Endothelial cell of umbilical vein (primary cell): ENCODE results near the gene VCPKMT. TPM values are rescaled to one million over a fixed set of nuclear protein-coding genes. Genes with fewer than 3 reads are reported as not detected.

Source experiments
- BruUV-seq: library from RNA; stranded (reverse); fragments of 400-500 nt; replicated peaks from 2 replicates; lab custom pipeline; 2021; lab: Mats Ljungman, UMichigan
- CTCF ChIA-PET: fragments of 300-600, 350-600 bp; sonication (Branson Sonifier 250); formaldehyde crosslinking; loops from one replicate; lab custom pipeline; 2021; ENCODE audit warnings: antibody characterized with exemption, inconsistent platforms; lab: Charles Lee
- POLR2A ChIA-PET: fragments of 300-600, 350-600 bp; sonication (Branson Sonifier 250); formaldehyde crosslinking; loops from one replicate; lab custom pipeline; 2021; ENCODE audit warnings: antibody characterized with exemption, inconsistent platforms; lab: Charles Lee
- DNase-seq: peaks from one replicate; pipeline ENCODE4 v3.0.0-alpha.2; 2011; ENCODE audit warnings: low read depth, low spot score
- FAIRE-seq: peaks from 2 replicates; lab custom pipeline; 2011; peaks lifted over from hg19 to GRCh38; lab: Jason Lieb, UNC
- H2AFZ ChIP-seq: 2 replicates; pipeline ENCODE4 v1.6.0; 2012; ENCODE audit warnings: low read depth, low read length, control low read depth, inconsistent platforms
- H3K27ac ChIP-seq: 2 replicates; pipeline ENCODE4 v1.5.1; 2011; ENCODE audit warnings: low read depth, mild to moderate bottlenecking, control low read depth, low read length, moderate library complexity; ENCODE audit not compliant: insufficient read depth
- H3K27me3 ChIP-seq, 2 experiments: 2 replicates each; pipeline versions ENCODE4 v1.6.0 to v1.6.1; 2011; ENCODE audit warnings: low read length in 2 of 2, mixed read lengths in 1 of 2; ENCODE audit not compliant: control insufficient read depth in 2 of 2, insufficient read depth in 2 of 2
- H3K36me3 ChIP-seq, 2 experiments: 2 replicates in 1 of 2; 3 replicates in 1 of 2; pipeline ENCODE4 v1.5.1; 2011; ENCODE audit warnings: low read length in 2 of 2, mild to moderate bottlenecking in 1 of 2, moderate library complexity in 1 of 2; ENCODE audit not compliant: control insufficient read depth in 2 of 2, insufficient read depth in 2 of 2; ENCODE audit errors: extremely low read depth in 1 of 2
- H3K4me1 ChIP-seq: 3 replicates; pipeline ENCODE4 v1.5.1; 2011; ENCODE audit warnings: mild to moderate bottlenecking, low read length; ENCODE audit not compliant: control insufficient read depth, insufficient read depth; ENCODE audit errors: extremely low read depth
- H3K4me2 ChIP-seq: 2 replicates; pipeline ENCODE4 v1.6.1; 2011; ENCODE audit warnings: low read length, control low read depth, mixed read lengths; ENCODE audit not compliant: insufficient read depth
- H3K4me3 ChIP-seq, 3 experiments: fragments of 200-600 bp in 1 of 3; sonication (generic), shearing (Covaris generic) in 1 of 3; replicated peaks in 1 of 3; 2 replicates each; pipeline ENCODE4 v1.5.1; 2011 to 2016; ENCODE audit warnings: control low read depth in 3 of 3, low read length in 3 of 3, mild to moderate bottlenecking in 2 of 3, inconsistent platforms in 1 of 3, low read depth in 1 of 3, moderate library complexity in 1 of 3; ENCODE audit not compliant: insufficient read depth in 1 of 3
- H3K79me2 ChIP-seq: 2 replicates; pipeline ENCODE4 v1.6.0; 2012; ENCODE audit warnings: low read length, inconsistent platforms; ENCODE audit not compliant: control insufficient read depth, insufficient read depth
- H3K9ac ChIP-seq: replicated peaks from 2 replicates; pipeline ENCODE3; 2011; ENCODE audit warnings: low read length, control low read depth; ENCODE audit not compliant: insufficient read depth; ENCODE audit errors: extremely low read depth
- H3K9me1 ChIP-seq: replicated peaks from 3 replicates; pipeline ENCODE4 v1.6.0; 2011; ENCODE audit warnings: mild to moderate bottlenecking, low read length; ENCODE audit not compliant: control insufficient read depth, insufficient read depth; ENCODE audit errors: extremely low read depth
- H3K9me3 ChIP-seq: replicated peaks from 2 replicates; pipeline ENCODE4 v1.5.1; 2012; ENCODE audit warnings: low read length, inconsistent platforms; ENCODE audit not compliant: control insufficient read depth, insufficient read depth
- H4K20me1 ChIP-seq: replicated peaks from 2 replicates; pipeline ENCODE3; 2011; ENCODE audit warnings: mild to moderate bottlenecking, low read length; ENCODE audit not compliant: control insufficient read depth, insufficient read depth; ENCODE audit errors: extremely low read depth
- CTCF ChIP-seq, 2 donors: IDR thresholded peaks; 1 replicate in 1 of 2; 2 replicates in 1 of 2; pipeline ENCODE4 v1.5.1; 2011; ENCODE audit warnings: low read length in 2 of 2, mild to moderate bottlenecking in 2 of 2, moderate library complexity in 2 of 2, control low read depth in 1 of 2, inconsistent platforms in 1 of 2, low read depth in 1 of 2; ENCODE audit not compliant: insufficient read depth in 1 of 2; ENCODE audit errors: extremely low read depth in 1 of 2
- EZH2 ChIP-seq: IDR thresholded peaks from 2 replicates; pipeline ENCODE4 v1.6.1; 2012; ENCODE audit warnings: borderline replicate concordance, low read depth, mild to moderate bottlenecking, moderate library complexity, low read length, inconsistent platforms; ENCODE audit not compliant: severe bottlenecking
- FOS ChIP-seq: IDR thresholded peaks from 2 replicates; pipeline ENCODE4 v1.6.1; 2011; ENCODE audit warnings: mild to moderate bottlenecking, low read length, moderate library complexity, borderline replicate concordance; ENCODE audit not compliant: insufficient read depth
- GATA2 ChIP-seq: IDR thresholded peaks from 2 replicates; pipeline ENCODE4 v1.7.0; 2011; ENCODE audit warnings: low read depth, mild to moderate bottlenecking, moderate library complexity, mixed read lengths, low read length; ENCODE audit not compliant: insufficient read length, insufficient read depth
- JUN ChIP-seq: IDR thresholded peaks from 2 replicates; pipeline ENCODE4 v1.6.1; 2011; ENCODE audit warnings: borderline replicate concordance, low read depth; ENCODE audit not compliant: insufficient read length, insufficient read depth
- MAX ChIP-seq: IDR thresholded peaks from 2 replicates; pipeline ENCODE4 v1.6.1; 2011; ENCODE audit not compliant: insufficient read depth, insufficient read length
- MYC ChIP-seq: IDR thresholded peaks from one replicate; pipeline ENCODE4 v1.6.1; 2011; ENCODE audit warnings: mild to moderate bottlenecking, low read depth, low read length
- POLR2A ChIP-seq: IDR thresholded peaks from 2 replicates; pipeline ENCODE4 v1.6.1; 2012; ENCODE audit warnings: low read depth, mild to moderate bottlenecking, control low read depth, low read length
- POLR2AphosphoS5 ChIP-seq: IDR thresholded peaks from 2 replicates; pipeline ENCODE4 v1.6.1; 2012; ENCODE audit warnings: low read depth, mild to moderate bottlenecking, control low read depth, low read length, moderate library complexity; ENCODE audit not compliant: insufficient read depth
- dilution Hi-C: fragments of 300-500 bp; cut with MboI; formaldehyde crosslinking; loops from one replicate; pipeline ENCODE4 v1.15.0; 2019; ENCODE audit warnings: low sequenced_read_pairs; ENCODE audit not compliant: extremely low pct_ligation_motif_present
- intact Hi-C: fragments of 100-400 bp; cut with micrococcal nuclease; formaldehyde crosslinking; loops from one replicate; pipeline ENCODE4 v1.10.0; 2022
- polyA plus RNA-seq, 4 experiments: library from polyadenylated mRNA; depleted of rRNA in 3 of 4; stranded (reverse) in 3 of 4; unstranded in 1 of 4; fragments of >200 nt; gene quantifications; 2 replicates each; pipeline versions ENCODE4 v1.2.1 to v1.2.3, GENCODE V29; 2011 to 2012; ENCODE audit warnings: missing spikeins in 1 of 4
- total RNA-seq: library from RNA; stranded (reverse); gene quantifications from 2 replicates; pipeline ENCODE4 v1.2.3, GENCODE V29; 2021

VCPKMT gene
- total and polyA plus RNA-seq, 2 donors (not counting 3 experiments of a cell fraction or from before 2014, with no cell fraction given) = 3.5 to 9.2 TPM

GRCh38 chr14:50069325-50069724, 47.0 kb downstream of the VCPKMT start:
- no peak overlapping the region for H3K9ac ChIP-seq
- no peak overlapping the region for H3K27ac ChIP-seq
- no peak for FAIRE-seq
- H2AFZ ChIP-seq = no peak overlapping the region
- intact Hi-C loops (no loop called here), dilution Hi-C loops (no loop called here)
- peaks cover 9% of the 10 kb centered on the region for H3K4me1 ChIP-seq
- ChIA-PET POLR2A (no interaction called here), CTCF (interaction anchor here (1.0 to 2.2 kb wide), 3 partner anchors 9 to 207 kb away, joined by 3 to 7 read pairs (median 5); no protein-coding TSS in a partner anchor)
- no peak overlapping the region for H3K4me3 ChIP-seq
- H4K20me1 ChIP-seq = no peaks in the 10 kb centered on the region
- H3K4me2 ChIP-seq = no peak overlapping the region
- no peaks in the 10 kb centered on the region for H3K9me3 ChIP-seq
- no peak for DNase-seq
- H3K9me1 ChIP-seq = no peaks in the 10 kb centered on the region
- no peaks in the 10 kb centered on the region for H3K36me3 ChIP-seq
- BruUV-seq = no TSS peak
- no peaks in the 10 kb centered on the region for H3K79me2 ChIP-seq
- no peaks in the 10 kb centered on the region for H3K27me3 ChIP-seq
- TF ChIP-seq POLR2A (no peak), FOS (no peak), POLR2AphosphoS5 (no peak), MYC (no peak), JUN (no peak), GATA2 (no peak), CTCF (IDR thresholded peaks at IDR 0.05; ENCODE audit: extremely low read depth in 1 of 2, insufficient read depth in 1 of 2, low read depth in 1 of 2, low read length in 2 of 2) (no peak), MAX (no peak), EZH2 (no peak)
